A549 treated with GW870086 at 1 μM for 4 hours (cell line): ENCODE results near the gene MNX1. TPM values are rescaled to one million over a fixed set of nuclear protein-coding genes. Genes with fewer than 3 reads are reported as not detected.

Experiments
- total RNA-seq: library from RNA; stranded (reverse); fragments of 200-300 nt; extraction: Qiagen RNA extraction; gene quantifications from 5 replicates; pipeline ENCODE4 v1.2.3, GENCODE V29; 2022; ENCODE audit warnings: low read depth

Gene MNX1
- total RNA-seq: 3.7 to 5.4 TPM (median 5.0 TPM) in 5 replicates

GRCh38 chr7:157010588-157011332 lies at the start of gene MNX1:
TSS of gene MNX1 (minus strand) at chr7:157010663. CDS start at chr7:157010350, 313 bp downstream.

Other genes starting within 250 kb of the MNX1 start
- 21.5 to 29.3 TPM (median 26.6 TPM) in 5 replicates for gene LMBR1, start 117.5 kb downstream of the MNX1 start, total RNA-seq
- 16.5 to 19.9 TPM (median 17.8 TPM) in 5 replicates for gene NOM1, start 61.0 kb downstream of the MNX1 start, total RNA-seq
- 56.2 to 74.9 TPM (median 67.4 TPM) in 5 replicates for gene UBE3C, start 128.3 kb upstream of the MNX1 start, total RNA-seq